ENCODE results near the gene HIKESHI.

The HIKESHI gene

GRCh38 chr11:86380295-86381059 is 78.4 kb downstream of the HIKESHI start:
- DNase-seq, result no peak

DNA sequence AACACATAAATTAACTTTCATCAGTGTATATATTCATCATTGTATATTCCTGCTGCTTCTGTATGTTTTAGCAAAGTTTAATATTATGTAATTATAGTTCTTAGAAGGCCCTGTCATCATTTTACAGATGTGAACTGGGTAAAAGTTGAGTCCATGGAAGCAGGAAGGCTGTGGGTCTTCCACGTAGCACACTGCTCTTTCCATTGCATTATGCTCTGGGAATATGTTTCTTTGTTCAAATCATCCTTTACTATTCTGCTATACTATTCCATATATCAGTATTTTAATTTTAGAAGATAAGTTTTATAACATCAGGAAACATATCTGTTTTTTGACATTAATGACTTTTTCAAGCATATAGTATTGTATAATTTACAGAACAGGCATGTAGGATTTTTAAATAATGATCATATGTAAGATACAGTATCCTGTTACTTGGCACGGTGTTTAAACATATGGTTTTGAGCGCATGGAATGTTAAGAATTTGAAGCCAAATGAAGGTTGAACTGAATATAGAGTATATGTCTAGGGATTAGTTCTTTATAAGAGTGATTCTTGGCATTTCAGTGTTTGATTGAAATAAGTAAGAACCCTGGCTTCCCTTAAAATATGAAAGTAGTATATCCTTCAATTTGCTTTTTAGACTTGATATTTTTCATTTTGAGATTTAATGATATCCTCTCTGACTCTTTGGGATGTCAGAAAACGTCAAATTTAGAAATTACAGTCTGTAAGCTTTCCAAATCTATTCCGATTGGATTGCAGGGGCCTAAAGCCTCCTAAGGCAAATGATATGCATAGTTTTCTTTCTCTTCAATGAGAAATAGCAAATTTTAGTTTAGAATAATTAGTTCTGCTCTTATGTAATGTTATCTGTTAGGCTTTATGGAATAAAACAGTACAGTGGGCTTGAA is 81.3 kb downstream of the HIKESHI start:
- DNase-seq, result no peak

GRCh38 chr11:86386283-86386682 is 84.2 kb downstream of the HIKESHI start:
- no peak for DNase-seq

GRCh38 chr11:86386746-86387145 is 84.7 kb downstream of the HIKESHI start:
- no peak for DNase-seq

- no peak for DNase-seq
Observed at GRCh38 chr11:86388198-86388597, 86.2 kb downstream of the HIKESHI start.

DNA sequence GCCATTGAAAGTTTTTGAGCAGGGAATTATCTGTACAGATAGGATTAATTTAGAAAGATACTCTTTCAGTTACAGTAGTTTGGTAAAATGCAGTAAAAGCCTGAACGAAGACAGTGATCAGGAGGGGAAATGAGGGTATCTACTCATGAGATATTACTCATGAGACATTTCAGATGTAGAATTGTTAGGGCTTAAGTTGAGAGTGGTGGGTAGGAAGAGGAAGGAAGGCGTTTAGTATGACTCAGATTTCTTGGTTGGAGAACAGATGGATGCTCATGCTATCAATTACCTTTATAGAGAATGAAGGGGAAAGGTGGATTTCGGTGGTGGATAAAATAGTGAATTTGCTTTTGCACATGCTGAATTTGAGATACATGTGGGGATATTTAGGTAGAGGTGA is 88.4 kb downstream of the HIKESHI start:
- no peak for DNase-seq

DNA sequence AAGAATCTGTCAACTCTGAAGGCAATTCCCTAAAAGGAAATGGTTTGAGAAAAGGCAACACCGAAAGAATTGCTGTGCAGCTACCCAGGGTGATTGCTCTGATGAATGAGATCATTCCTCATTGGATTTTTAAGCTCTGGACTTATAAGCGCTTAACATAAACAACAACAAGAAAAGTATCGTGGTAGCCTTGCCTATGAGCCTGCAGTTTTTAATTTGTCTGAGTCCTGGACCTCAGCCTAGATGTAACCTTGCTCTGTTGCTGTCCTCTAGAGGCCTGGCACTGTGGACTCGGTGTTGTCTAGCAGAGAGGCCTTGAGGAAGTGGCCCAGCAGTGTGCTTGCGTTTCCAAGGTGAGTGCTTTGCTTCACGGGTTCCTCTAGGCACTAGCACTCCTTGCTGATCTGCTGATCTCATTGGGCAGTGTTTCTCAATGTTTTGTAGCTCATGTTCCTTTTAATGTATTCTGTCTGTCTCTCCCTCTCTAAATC is 93.1 kb downstream of the HIKESHI start:
- no peak for DNase-seq
